Progenitor cell of endocrine pancreas (in vitro differentiated cells): Measurements from ENCODE around the gene PAX2. TPM values are rescaled to one million over a fixed set of nuclear protein-coding genes. Genes with fewer than 3 reads are reported as not detected.

Experiments
- DNase-seq: peaks from one replicate; pipeline ENCODE4 v3.0.0; 2021; ENCODE audit warnings: low spot score; ENCODE audit not compliant: unreplicated experiment
- H3K27ac Mint-ChIP-seq: 2 replicates; pipeline ENCODE4 v1.8.0; 2021; ENCODE audit warnings: mild to moderate bottlenecking, moderate library complexity, mixed read lengths
- H3K27me3 Mint-ChIP-seq: 2 replicates; pipeline ENCODE4 v1.8.0; 2021; ENCODE audit warnings: mixed read lengths
- H3K36me3 Mint-ChIP-seq: 2 replicates; pipeline ENCODE4 v1.8.0; 2022; ENCODE audit warnings: mixed read lengths; ENCODE audit not compliant: insufficient read depth
- H3K4me1 Mint-ChIP-seq: 2 replicates; pipeline ENCODE4 v1.8.0; 2021; ENCODE audit warnings: low read depth, mixed read lengths
- H3K4me3 Mint-ChIP-seq: 2 replicates; pipeline ENCODE4 v1.8.0; 2021; ENCODE audit warnings: low read depth, mild to moderate bottlenecking, moderate library complexity, mixed read lengths
- H3K9me3 Mint-ChIP-seq: 2 replicates; pipeline ENCODE4 v1.8.0; 2021; ENCODE audit warnings: low read depth, mixed read lengths
- CTCF ChIP-seq: fragments of 200-600 bp; sonication (generic); IDR thresholded peaks from one replicate; pipeline ENCODE4 v1.5.0; 2021; ENCODE audit warnings: antibody characterized with exemption, mild to moderate bottlenecking; ENCODE audit not compliant: unreplicated experiment
- total RNA-seq: library from RNA; stranded (reverse); gene quantifications from 2 replicates; pipeline ENCODE4 v1.2.1, GENCODE V29; 2021

The PAX2 gene
- total RNA-seq, 1 donor from 2014 or later: not detected

- Mint-ChIP-seq H3K4me1 (peaks cover 17% of the 10 kb centered on the region), H3K4me3 (peak overlapping the region; percentile 53), H3K9me3 (no peaks in the 10 kb centered on the region), H3K36me3 (no peaks in the 10 kb centered on the region), H3K27me3 (peaks cover 42% of the 10 kb centered on the region), H3K27ac (no peak overlapping the region)
- no peak for DNase-seq
- peak; percentile 34 for TF ChIP-seq CTCF
Measured at GRCh38 chr10:100829097-100829870, 83.9 kb downstream of the PAX2 start.

- Mint-ChIP-seq H3K27me3 (peaks cover 34% of the 10 kb centered on the region), H3K9me3 (no peaks in the 10 kb centered on the region), H3K4me3 (no peak overlapping the region), H3K36me3 (no peaks in the 10 kb centered on the region), H3K27ac (peak overlapping the region; percentile 8), H3K4me1 (peaks cover 17% of the 10 kb centered on the region)
- no peak for DNase-seq
- TF ChIP-seq CTCF: no peak
Measured at GRCh38 chr10:100829933-100830727, 84.7 kb downstream of the PAX2 start.

GRCh38 chr10:100830728-100831111 lies 85.3 kb downstream of the PAX2 start:
- H3K27ac Mint-ChIP-seq: no peak overlapping the region
- no peaks in the 10 kb centered on the region for H3K9me3 Mint-ChIP-seq
- no peak overlapping the region for H3K4me3 Mint-ChIP-seq
- H3K4me1 Mint-ChIP-seq: peaks cover 14% of the 10 kb centered on the region
- H3K36me3 Mint-ChIP-seq: no peaks in the 10 kb centered on the region
- no peak for DNase-seq
- no peak for TF ChIP-seq CTCF
- peaks cover 28% of the 10 kb centered on the region for H3K27me3 Mint-ChIP-seq

GRCh38 chr10:100831742-100832141 lies 86.4 kb downstream of the PAX2 start:
- no peaks in the 10 kb centered on the region for H3K36me3 Mint-ChIP-seq
- no peaks in the 10 kb centered on the region for H3K9me3 Mint-ChIP-seq
- H3K4me1 Mint-ChIP-seq: peaks cover 14% of the 10 kb centered on the region
- H3K27me3 Mint-ChIP-seq: peaks cover 21% of the 10 kb centered on the region
- no peak for DNase-seq
- no peak overlapping the region for H3K27ac Mint-ChIP-seq
- TF ChIP-seq CTCF: no peak
- H3K4me3 Mint-ChIP-seq: no peak overlapping the region

- Mint-ChIP-seq H3K27ac (no peak overlapping the region), H3K4me1 (no peaks in the 10 kb centered on the region), H3K9me3 (no peaks in the 10 kb centered on the region), H3K27me3 (no peaks in the 10 kb centered on the region), H3K36me3 (no peaks in the 10 kb centered on the region), H3K4me3 (no peak overlapping the region)
- TF ChIP-seq CTCF: no peak
- no peak for DNase-seq
Measured at GRCh38 chr10:100835810-100836209, 90.4 kb downstream of the PAX2 start.
